Endothelial cell (in vitro differentiated cells): Measurements from ENCODE around the gene GON4L. TPM values are rescaled to one million over a fixed set of nuclear protein-coding genes. Genes with fewer than 3 reads are reported as not detected.

Source experiments
- DNase-seq: peaks from one replicate; pipeline ENCODE4 v3.0.0; 2021; ENCODE audit warnings: low spot score
- H3K27ac Mint-ChIP-seq: one replicate; pipeline ENCODE4 v1.8.0; 2021; ENCODE audit warnings: mixed read lengths, inconsistent platforms; ENCODE audit not compliant: unreplicated experiment
- H3K27me3 Mint-ChIP-seq: one replicate; pipeline ENCODE4 v1.8.0; 2021; ENCODE audit warnings: mild to moderate bottlenecking, moderate library complexity, mixed read lengths, inconsistent platforms; ENCODE audit not compliant: unreplicated experiment
- H3K36me3 Mint-ChIP-seq: one replicate; pipeline ENCODE4 v1.8.0; 2021; ENCODE audit warnings: mild to moderate bottlenecking, low read depth, mixed read lengths, inconsistent platforms; ENCODE audit not compliant: unreplicated experiment
- H3K4me1 Mint-ChIP-seq: one replicate; pipeline ENCODE4 v1.8.0; 2021; ENCODE audit warnings: mild to moderate bottlenecking, mixed read lengths, inconsistent platforms; ENCODE audit not compliant: unreplicated experiment
- H3K4me3 Mint-ChIP-seq: one replicate; pipeline ENCODE4 v1.8.0; 2021; ENCODE audit warnings: mild to moderate bottlenecking, mixed read lengths, inconsistent platforms; ENCODE audit not compliant: unreplicated experiment
- H3K9me3 Mint-ChIP-seq: one replicate; pipeline ENCODE4 v1.8.0; 2021; ENCODE audit warnings: mixed read lengths, inconsistent platforms; ENCODE audit not compliant: unreplicated experiment
- CTCF ChIP-seq: fragments of 200-600 bp; sonication (generic); IDR thresholded peaks from one replicate; pipeline ENCODE4 v1.5.0; 2021; ENCODE audit warnings: antibody characterized with exemption; ENCODE audit not compliant: unreplicated experiment
- total RNA-seq: library from RNA; stranded (reverse); fragmentation: NEBNext Ultra II Directional; extraction: Animal tissue kit (Norgen Biotek cat#: 25700); gene quantifications from one replicate; pipeline ENCODE4 v1.2.1, GENCODE V29; 2021; ENCODE audit not compliant: unreplicated experiment

The GON4L gene
- total RNA-seq, 1 donor from 2014 or later, result 72.7 TPM

GRCh38 chr1:155873860-155874259, 16.8 kb upstream of the GON4L start:
- TF ChIP-seq CTCF, result no peak
- Mint-ChIP-seq H3K36me3 (peaks cover 9% of the 10 kb centered on the region), H3K4me1 (no peaks in the 10 kb centered on the region), H3K4me3 (no peak overlapping the region), H3K9me3 (no peaks in the 10 kb centered on the region), H3K27ac (no peak overlapping the region), H3K27me3 (peaks cover 2% of the 10 kb centered on the region)
- no peak for DNase-seq

- DNase-seq, result no peak
- Mint-ChIP-seq H3K36me3 (peaks cover 9% of the 10 kb centered on the region), H3K4me1 (no peaks in the 10 kb centered on the region), H3K4me3 (no peak overlapping the region), H3K27ac (no peak overlapping the region), H3K27me3 (peaks cover 4% of the 10 kb centered on the region), H3K9me3 (no peaks in the 10 kb centered on the region)
- no peak for TF ChIP-seq CTCF
Measured at GRCh38 chr1:155872527-155872926, 15.5 kb upstream of the GON4L start.

GRCh38 chr1:155871390-155871789, 14.4 kb upstream of the GON4L start:
- no peak for DNase-seq
- TF ChIP-seq CTCF, result no peak
- Mint-ChIP-seq H3K36me3 (peaks cover 9% of the 10 kb centered on the region), H3K27ac (no peak overlapping the region), H3K4me1 (no peaks in the 10 kb centered on the region), H3K27me3 (peaks cover 5% of the 10 kb centered on the region), H3K9me3 (no peaks in the 10 kb centered on the region), H3K4me3 (no peak overlapping the region)

GRCh38 chr1:155867766-155868165, 10.8 kb upstream of the GON4L start:
- no peak for TF ChIP-seq CTCF

GRCh38 chr1:155864393-155864792, 7.4 kb upstream of the GON4L start:
- DNase-seq, result no peak

More at GRCh38 chr1:155867766-155868165, 10.8 kb upstream of the GON4L start:
- no peak for DNase-seq
- Mint-ChIP-seq H3K4me3 (no peak overlapping the region), H3K36me3 (peaks cover 5% of the 10 kb centered on the region), H3K4me1 (no peaks in the 10 kb centered on the region), H3K27ac (no peak overlapping the region), H3K27me3 (peaks cover 4% of the 10 kb centered on the region), H3K9me3 (no peaks in the 10 kb centered on the region)

More at GRCh38 chr1:155864393-155864792, 7.4 kb upstream of the GON4L start:
- H3K27ac Mint-ChIP-seq, result no peak overlapping the region
- H3K27me3 Mint-ChIP-seq, result peaks cover 10% of the 10 kb centered on the region
- no peaks in the 10 kb centered on the region for H3K9me3 Mint-ChIP-seq
- no peak overlapping the region for H3K4me3 Mint-ChIP-seq
- no peak for TF ChIP-seq CTCF
- H3K4me1 Mint-ChIP-seq, result peaks cover 6% of the 10 kb centered on the region
- H3K36me3 Mint-ChIP-seq, result peaks cover under 1% of the 10 kb centered on the region
